HG02943 (cell line): ENCODE data around the gene TM9SF3.

Experiments used
- ATAC-seq: cut with Tn5 transposase; IDR thresholded peaks from one replicate; pipeline ENCODE4 v1.9.1; 2021; ENCODE audit warnings: mild to moderate bottlenecking, low read depth, moderate library complexity; ENCODE audit not compliant: unreplicated experiment

TM9SF3 gene

GRCh38 chr10:96482815-96483588, 103.8 kb downstream of the TM9SF3 start:
- ATAC-seq = no peak

DNA sequence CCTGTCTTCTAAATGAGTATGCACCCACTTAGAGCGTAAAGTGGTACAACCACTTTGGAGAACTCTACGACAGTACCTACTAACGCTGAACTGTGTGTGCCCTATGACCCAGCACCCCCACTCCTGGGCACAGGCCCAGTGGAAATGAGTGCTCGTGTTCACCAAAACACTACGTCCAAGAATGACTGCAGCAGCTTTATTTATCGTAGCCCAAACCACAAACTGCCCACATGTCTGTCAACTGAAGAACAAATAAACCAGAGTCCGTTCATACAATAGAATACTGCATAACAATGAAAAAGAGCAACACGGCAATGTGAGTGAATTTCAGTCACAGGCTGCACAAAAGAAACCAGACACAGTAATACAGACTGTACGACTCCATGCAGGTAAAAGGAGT, 108.5 kb downstream of the TM9SF3 start:
- no peak for ATAC-seq

DNA sequence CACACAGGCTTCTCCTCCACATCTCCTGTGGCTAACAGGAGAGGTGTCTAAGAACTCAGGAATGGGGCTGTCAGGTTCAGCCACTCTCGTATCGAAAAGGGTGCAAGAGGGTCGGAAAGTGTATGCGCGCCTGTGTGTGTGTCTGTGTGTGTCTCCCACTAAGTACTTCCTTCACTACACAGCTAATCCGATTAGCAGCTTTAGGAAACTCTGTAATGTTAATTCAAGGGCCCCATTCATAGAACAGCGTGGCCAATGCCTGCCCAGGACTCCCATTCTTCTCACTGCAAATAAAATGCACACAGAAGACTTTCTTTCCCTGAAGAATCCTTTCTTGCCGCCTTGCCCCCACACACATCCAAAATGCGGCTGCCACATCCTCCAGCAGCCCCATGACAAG, 112.9 kb downstream of the TM9SF3 start:
- no peak for ATAC-seq

DNA sequence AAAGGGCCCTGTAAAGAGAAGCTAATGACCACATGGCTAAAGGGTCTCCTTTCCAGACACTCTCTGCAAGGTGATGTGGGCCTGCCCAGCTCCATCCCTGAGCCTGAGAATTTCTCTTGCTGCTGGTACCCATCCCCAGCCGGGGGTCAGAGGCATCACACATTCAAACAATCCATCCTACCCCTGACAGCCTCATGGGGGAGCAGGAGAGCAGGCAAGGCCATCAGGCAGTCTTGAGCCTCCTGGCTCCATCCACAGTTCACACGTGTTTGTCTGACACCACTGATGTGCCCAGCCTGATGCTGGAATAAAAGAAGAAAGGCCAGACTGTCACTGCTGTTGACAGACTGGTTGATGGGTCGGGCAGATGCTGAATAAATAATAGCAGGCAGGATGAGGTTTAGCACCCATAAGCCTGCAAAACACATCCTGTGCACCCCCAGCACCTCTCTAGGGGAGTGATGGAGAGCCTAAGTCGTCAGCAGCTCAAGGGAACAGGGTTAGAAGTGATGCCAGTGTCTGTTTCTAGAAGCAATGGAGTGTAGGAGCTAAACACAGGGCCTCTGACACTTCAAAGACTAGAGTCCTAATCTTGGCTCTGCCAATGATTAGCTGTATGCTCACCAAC, 116.6 kb downstream of the TM9SF3 start:
- ATAC-seq = no peak

DNA sequence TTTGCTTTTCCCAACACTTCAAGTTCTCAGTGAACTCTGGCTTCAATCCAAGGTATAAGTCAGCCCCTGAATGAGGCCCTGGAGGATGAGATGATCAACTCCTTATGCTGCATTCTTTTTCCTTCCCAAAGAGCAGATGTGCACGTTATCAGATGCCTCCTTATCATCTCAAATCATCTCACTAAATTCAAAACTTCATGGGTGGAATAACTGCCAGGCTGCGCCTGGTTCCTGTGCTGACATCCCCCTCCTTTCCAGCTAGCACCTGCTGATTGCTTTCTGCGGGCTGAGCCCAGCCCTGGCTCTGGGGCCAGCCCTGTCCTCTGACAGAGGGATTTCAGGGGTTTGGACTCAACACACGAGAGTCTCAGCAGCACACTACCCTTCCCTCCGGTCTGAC, 118.0 kb downstream of the TM9SF3 start:
- ATAC-seq = no peak
